ENCODE results near the gene DNAJC13. TPM values are rescaled to one million over a fixed set of nuclear protein-coding genes. Genes with fewer than 3 reads are reported as not detected.
"Not testable (repeated sequence)": the region's sequence is repeated elsewhere in the genome, so short reads cannot be mapped to it uniquely, and the experiment has no call there.

Gene DNAJC13
- total RNA-seq, 1 donor from 2014 or later, result 48.5 TPM

GRCh38 chr3:132386259-132386658 lies 31.0 kb upstream of the DNAJC13 start:
- Mint-ChIP-seq H3K27ac (ENCODE audit: unreplicated experiment) (no peak overlapping the region), H3K27me3 (ENCODE audit: unreplicated experiment) (peaks cover 3% of the 10 kb centered on the region), H3K9me3 (ENCODE audit: unreplicated experiment) (peaks cover 2% of the 10 kb centered on the region), H3K36me3 (ENCODE audit: unreplicated experiment) (no peaks in the 10 kb centered on the region), H3K4me3 (ENCODE audit: unreplicated experiment) (no peak overlapping the region), H3K4me1 (ENCODE audit: low read depth, unreplicated experiment) (no peaks in the 10 kb centered on the region)
- no peak for DNase-seq
- TF ChIP-seq CTCF (IDR thresholded peaks at IDR 0.05; ENCODE audit: partially characterized antibody, unreplicated experiment), result no peak

- H3K9me3 Mint-ChIP-seq (ENCODE audit: unreplicated experiment); H3K4me3 Mint-ChIP-seq (ENCODE audit: unreplicated experiment); H3K4me1 Mint-ChIP-seq (ENCODE audit: low read depth, unreplicated experiment); H3K27me3 Mint-ChIP-seq (ENCODE audit: unreplicated experiment); H3K27ac Mint-ChIP-seq (ENCODE audit: unreplicated experiment); DNase-seq; H3K36me3 Mint-ChIP-seq (ENCODE audit: unreplicated experiment): not testable (repeated sequence)
Measured at GRCh38 chr3:132392675-132393074, 24.6 kb upstream of the DNAJC13 start.

- no peaks in the 10 kb centered on the region for H3K9me3 Mint-ChIP-seq (ENCODE audit: unreplicated experiment)
Measured at GRCh38 chr3:132394320-132394719, 23.0 kb upstream of the DNAJC13 start.

GRCh38 chr3:132395126-132395525 lies 22.2 kb upstream of the DNAJC13 start:
- DNase-seq, result no peak
- H3K36me3 Mint-ChIP-seq (ENCODE audit: unreplicated experiment), result no peaks in the 10 kb centered on the region
- H3K4me1 Mint-ChIP-seq (ENCODE audit: low read depth, unreplicated experiment), result no peaks in the 10 kb centered on the region
- no peak for TF ChIP-seq CTCF (IDR thresholded peaks at IDR 0.05; ENCODE audit: partially characterized antibody, unreplicated experiment)
- no peaks in the 10 kb centered on the region for H3K9me3 Mint-ChIP-seq (ENCODE audit: unreplicated experiment)
- no peak overlapping the region for H3K27ac Mint-ChIP-seq (ENCODE audit: unreplicated experiment)
- H3K27me3 Mint-ChIP-seq (ENCODE audit: unreplicated experiment), result peaks cover 2% of the 10 kb centered on the region
- H3K4me3 Mint-ChIP-seq (ENCODE audit: unreplicated experiment), result no peak overlapping the region

More at GRCh38 chr3:132394320-132394719, 23.0 kb upstream of the DNAJC13 start:
- H3K4me1 Mint-ChIP-seq (ENCODE audit: low read depth, unreplicated experiment), result no peaks in the 10 kb centered on the region
- no peaks in the 10 kb centered on the region for H3K36me3 Mint-ChIP-seq (ENCODE audit: unreplicated experiment)
- DNase-seq, result no peak
- H3K4me3 Mint-ChIP-seq (ENCODE audit: unreplicated experiment), result no peak overlapping the region
- no peak for TF ChIP-seq CTCF (IDR thresholded peaks at IDR 0.05; ENCODE audit: partially characterized antibody, unreplicated experiment)
- H3K27ac Mint-ChIP-seq (ENCODE audit: unreplicated experiment), result no peak overlapping the region
- peaks cover 2% of the 10 kb centered on the region for H3K27me3 Mint-ChIP-seq (ENCODE audit: unreplicated experiment)

- TF ChIP-seq CTCF (IDR thresholded peaks at IDR 0.05; ENCODE audit: partially characterized antibody, unreplicated experiment), result no peak
- no peaks in the 10 kb centered on the region for H3K4me1 Mint-ChIP-seq (ENCODE audit: low read depth, unreplicated experiment)
- H3K36me3 Mint-ChIP-seq (ENCODE audit: unreplicated experiment), result no peaks in the 10 kb centered on the region
- H3K4me3 Mint-ChIP-seq (ENCODE audit: unreplicated experiment), result no peak overlapping the region
- no peak for DNase-seq
- H3K9me3 Mint-ChIP-seq (ENCODE audit: unreplicated experiment), result no peaks in the 10 kb centered on the region
- no peak overlapping the region for H3K27ac Mint-ChIP-seq (ENCODE audit: unreplicated experiment)
- peaks cover 2% of the 10 kb centered on the region for H3K27me3 Mint-ChIP-seq (ENCODE audit: unreplicated experiment)
Measured at GRCh38 chr3:132396255-132396654, 21.0 kb upstream of the DNAJC13 start.

GRCh38 chr3:132396776-132397175 lies 20.5 kb upstream of the DNAJC13 start:
- not testable (repeated sequence) for H3K27me3 Mint-ChIP-seq (ENCODE audit: unreplicated experiment); H3K4me3 Mint-ChIP-seq (ENCODE audit: unreplicated experiment); DNase-seq; H3K9me3 Mint-ChIP-seq (ENCODE audit: unreplicated experiment); H3K36me3 Mint-ChIP-seq (ENCODE audit: unreplicated experiment); H3K27ac Mint-ChIP-seq (ENCODE audit: unreplicated experiment); H3K4me1 Mint-ChIP-seq (ENCODE audit: low read depth, unreplicated experiment)

All from glutamatergic neuron (in vitro differentiated cells).